ENCODE data around the gene NCF2. TPM values are rescaled to one million over a fixed set of nuclear protein-coding genes. Genes with fewer than 3 reads are reported as not detected.
A peak's percentile ranks its signal among the peaks of the same experiment; 100 is the strongest.

Gene NCF2
- total RNA-seq, 4 donors from 2014 or later, result 20.4 to 85.0 (median 44.4) TPM

DNA sequence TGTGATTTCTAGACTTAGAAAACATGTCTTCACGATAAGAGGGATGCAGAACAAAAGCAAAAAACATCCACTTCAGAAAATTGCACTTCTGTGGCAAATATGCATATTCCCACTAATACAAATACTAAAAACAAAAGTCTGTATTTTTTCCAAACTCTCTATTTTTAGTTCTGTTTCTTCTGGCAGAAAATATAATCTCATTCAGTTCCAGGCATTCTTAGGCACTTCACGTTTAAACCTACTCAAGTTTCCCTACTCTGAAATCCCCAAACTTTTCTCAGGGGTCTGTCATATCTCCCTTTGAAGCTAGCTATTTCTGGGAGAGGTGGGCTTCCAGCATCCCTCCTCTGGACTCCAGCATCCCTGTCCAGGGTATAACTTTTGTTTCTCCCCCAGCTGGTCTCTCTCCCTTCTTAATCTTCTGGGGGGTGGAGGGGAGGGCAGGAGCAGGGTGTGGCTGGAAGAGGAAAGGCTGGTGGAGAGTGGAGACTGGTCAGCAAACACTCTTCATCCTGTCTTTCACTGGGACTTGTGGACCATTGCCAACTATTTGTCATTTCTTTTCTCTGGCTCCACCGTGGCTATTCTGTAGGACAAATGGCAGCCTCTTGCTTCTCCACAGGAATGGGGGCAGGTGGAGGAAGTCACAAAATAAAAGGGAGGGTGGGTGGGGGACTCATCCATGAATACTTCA, 19.6 kb upstream of the NCF2 start:
- DNase-seq (ENCODE audit: low spot score) (no peak), ATAC-seq (ENCODE audit: low FRiP score) (no peak)
- TF ChIP-seq, protein P1, sequence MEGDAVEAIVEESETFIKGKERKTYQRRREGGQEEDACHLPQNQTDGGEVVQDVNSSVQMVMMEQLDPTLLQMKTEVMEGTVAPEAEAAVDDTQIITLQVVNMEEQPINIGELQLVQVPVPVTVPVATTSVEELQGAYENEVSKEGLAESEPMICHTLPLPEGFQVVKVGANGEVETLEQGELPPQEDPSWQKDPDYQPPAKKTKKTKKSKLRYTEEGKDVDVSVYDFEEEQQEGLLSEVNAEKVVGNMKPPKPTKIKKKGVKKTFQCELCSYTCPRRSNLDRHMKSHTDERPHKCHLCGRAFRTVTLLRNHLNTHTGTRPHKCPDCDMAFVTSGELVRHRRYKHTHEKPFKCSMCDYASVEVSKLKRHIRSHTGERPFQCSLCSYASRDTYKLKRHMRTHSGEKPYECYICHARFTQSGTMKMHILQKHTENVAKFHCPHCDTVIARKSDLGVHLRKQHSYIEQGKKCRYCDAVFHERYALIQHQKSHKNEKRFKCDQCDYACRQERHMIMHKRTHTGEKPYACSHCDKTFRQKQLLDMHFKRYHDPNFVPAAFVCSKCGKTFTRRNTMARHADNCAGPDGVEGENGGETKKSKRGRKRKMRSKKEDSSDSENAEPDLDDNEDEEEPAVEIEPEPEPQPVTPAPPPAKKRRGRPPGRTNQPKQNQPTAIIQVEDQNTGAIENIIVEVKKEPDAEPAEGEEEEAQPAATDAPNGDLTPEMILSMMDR (IDR thresholded peaks at IDR 0.05), result no peak

DNA sequence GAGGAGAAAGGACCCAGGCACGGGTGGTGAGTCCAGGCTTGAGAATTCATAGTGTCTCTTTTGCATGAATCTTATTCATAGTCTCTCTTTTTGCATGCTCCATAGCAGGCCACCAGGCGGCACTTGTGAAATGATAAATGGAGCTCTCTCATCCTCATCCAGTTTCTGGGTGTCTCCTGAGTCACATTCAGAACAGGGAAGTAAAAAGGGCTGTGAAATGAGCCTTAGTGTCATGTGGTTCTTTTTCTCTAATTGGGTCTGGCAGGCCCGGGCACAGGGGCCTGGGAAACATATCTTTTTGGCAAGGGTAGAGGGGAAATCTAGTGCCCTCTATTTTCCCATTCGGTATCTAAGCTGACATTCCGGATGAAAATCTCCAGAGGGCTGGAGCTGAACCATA, 19.1 kb upstream of the NCF2 start:
- TF ChIP-seq, protein P1 (IDR thresholded peaks at IDR 0.05), result no peak
- DNase-seq (ENCODE audit: low spot score) (peak; percentile 36), ATAC-seq (ENCODE audit: low FRiP score) (peak; percentile 77)

DNA sequence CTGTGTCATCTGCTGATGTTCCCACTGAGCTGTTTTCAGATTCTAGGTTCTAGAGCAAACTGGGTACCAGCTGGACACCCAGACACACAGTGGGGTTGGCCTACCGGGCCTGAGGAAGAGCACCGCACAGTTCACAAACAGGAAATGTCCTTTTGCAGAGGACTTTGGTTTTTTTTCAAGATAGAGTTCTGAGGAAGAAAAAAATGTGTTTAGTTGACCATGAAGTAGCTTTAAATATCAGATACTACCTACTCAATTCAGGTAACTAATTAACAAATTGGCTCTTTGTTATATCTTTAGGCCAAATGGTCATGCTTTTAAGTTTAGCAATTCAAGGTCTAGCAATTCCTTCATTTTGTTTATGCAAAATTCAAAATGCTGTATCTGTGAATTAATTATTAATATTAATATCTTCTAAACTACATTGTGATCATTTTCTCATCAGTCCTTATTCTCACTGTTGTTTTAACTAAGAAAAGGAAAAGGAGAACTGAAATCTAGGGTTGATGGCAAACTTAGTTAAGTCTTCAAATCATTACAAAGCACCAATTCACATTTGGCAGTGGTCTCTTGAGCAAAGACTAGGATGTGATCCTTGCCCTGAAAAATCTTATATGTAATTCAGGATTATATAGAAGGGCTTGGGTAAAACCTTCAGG, 17.2 kb upstream of the NCF2 start:
- TF ChIP-seq, protein P1 (IDR thresholded peaks at IDR 0.05), result no peak
- DNase-seq (ENCODE audit: low spot score) (no peak), ATAC-seq (ENCODE audit: low FRiP score) (no peak)

DNA sequence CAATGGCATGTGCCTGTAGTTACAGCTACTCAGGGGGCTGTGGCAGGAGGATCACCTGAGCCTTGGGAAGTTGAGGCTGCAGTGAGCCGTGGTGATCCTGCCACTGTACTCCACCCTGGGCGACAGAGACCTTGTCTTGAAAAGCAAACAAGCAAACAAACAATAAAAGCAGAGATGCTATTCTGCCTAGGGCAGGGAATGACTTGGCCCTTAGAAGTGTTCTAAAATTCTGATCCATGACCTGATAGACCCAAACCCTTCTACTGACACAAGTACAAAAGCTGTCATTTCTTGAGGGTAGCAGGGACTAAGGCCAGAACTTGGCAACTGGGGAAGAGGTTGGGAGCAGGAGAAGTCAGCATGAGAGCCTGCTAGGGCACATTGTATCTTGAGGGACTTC, 15.6 kb upstream of the NCF2 start:
- ATAC-seq (ENCODE audit: low FRiP score) (no peak), DNase-seq (ENCODE audit: low spot score) (no peak)
- TF ChIP-seq, protein P1 (IDR thresholded peaks at IDR 0.05), result no peak

DNA sequence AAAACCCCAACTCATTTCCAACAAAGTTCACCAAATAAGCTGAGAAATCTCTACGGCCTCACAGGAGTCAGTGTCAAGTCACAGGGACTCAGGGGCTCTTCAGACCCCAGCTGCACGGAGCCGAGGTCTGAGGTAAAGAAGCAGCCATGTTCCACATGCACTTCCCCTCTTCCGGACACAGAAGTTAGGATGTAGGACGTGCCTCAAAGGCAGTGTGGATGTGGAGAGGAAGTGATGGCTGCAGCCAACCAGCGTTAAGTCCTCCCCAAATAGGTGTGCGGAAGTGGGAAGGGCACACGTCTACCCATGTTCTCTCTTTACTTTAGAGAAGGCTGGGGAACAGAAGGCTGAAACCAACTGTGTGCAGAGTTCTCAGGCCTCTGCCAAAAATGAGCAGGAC, 14.6 kb upstream of the NCF2 start:
- DNase-seq (ENCODE audit: low spot score) (no peak), ATAC-seq (ENCODE audit: low FRiP score) (no peak)
- TF ChIP-seq, protein P1 (IDR thresholded peaks at IDR 0.05), result no peak

DNA sequence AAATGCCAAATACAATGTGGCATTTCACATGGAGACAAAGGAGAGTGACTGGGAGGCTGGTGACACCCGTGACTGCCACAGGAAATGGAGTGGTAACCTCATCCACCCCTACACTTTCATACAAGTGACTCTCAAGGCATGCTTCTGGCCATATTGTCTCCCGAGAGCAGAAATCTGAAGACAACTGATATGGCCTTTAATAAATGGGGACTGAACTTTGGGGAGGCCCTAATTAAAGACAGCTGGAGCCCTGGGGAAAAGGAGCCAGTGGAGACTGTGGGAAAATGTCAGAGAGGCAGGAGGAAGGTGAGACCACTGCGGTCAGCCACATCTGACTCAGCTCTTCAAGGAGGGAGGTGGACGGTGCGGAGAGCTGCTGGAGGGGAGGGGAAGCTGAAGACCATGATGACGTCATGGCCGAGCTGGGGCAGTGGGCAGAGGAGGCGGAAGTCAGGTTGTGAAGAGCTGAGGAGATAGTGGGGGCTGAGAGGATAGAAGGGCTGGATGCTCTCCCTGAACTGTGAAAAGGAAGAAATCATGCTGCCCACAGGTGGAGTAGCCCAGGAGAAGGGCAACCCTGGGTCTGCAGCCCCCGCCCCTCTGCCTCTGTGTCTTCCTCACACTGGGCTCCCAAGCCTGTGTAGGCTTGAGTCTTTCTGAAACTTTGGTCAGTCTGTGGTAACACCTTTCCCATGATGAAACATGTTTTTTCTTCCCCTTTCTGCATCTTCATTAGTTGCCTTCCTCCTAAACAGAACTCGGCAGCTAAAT, 14.0 kb upstream of the NCF2 start:
- no peak for DNase-seq (ENCODE audit: low spot score)
- TF ChIP-seq, protein P1 (IDR thresholded peaks at IDR 0.05), result no peak
- no peak for ATAC-seq (ENCODE audit: low FRiP score)
